Skin of body (tissue), 2 donors: ENCODE data around the gene LYRM4. TPM values are rescaled to one million over a fixed set of nuclear protein-coding genes. Genes with fewer than 3 reads are reported as not detected.

Source experiments
- DNase-seq: peaks from one replicate; lab custom pipeline; 2025; lab: John Stamatoyannopoulos, UW
- total RNA-seq: library from RNA; depleted of rRNA; stranded (reverse); fragments of >200 nt; gene quantifications from one replicate; pipeline ENCODE4 v1.2.3, GENCODE V29; 2014

The LYRM4 gene
- total RNA-seq, 1 donor from 2014 or later: 12.8 TPM

- no peak for DNase-seq
Measured at GRCh38 chr6:5246141-5247097, 14.3 kb downstream of the LYRM4 start.

GRCh38 chr6:5243069-5243468 is 17.7 kb downstream of the LYRM4 start:
- DNase-seq: no peak

- no peak for DNase-seq
Measured at GRCh38 chr6:5241252-5241651, 19.5 kb downstream of the LYRM4 start.

GRCh38 chr6:5238336-5238735 is 22.4 kb downstream of the LYRM4 start:
- DNase-seq: no peak

- DNase-seq: no peak
Measured at GRCh38 chr6:5237805-5238204, 22.9 kb downstream of the LYRM4 start.

- no peak for DNase-seq
Measured at GRCh38 chr6:5235830-5236229, 24.9 kb downstream of the LYRM4 start.

- no peak for DNase-seq
Measured at GRCh38 chr6:5234874-5235273, 25.9 kb downstream of the LYRM4 start.

- no peak for DNase-seq
Measured at GRCh38 chr6:5231289-5231688, 29.5 kb downstream of the LYRM4 start.

GRCh38 chr6:5230081-5230480 is 30.7 kb downstream of the LYRM4 start:
- DNase-seq: no peak

- DNase-seq: no peak
Measured at GRCh38 chr6:5229356-5229755, 31.4 kb downstream of the LYRM4 start.

- no peak for DNase-seq
Measured at GRCh38 chr6:5223309-5223708, 37.4 kb downstream of the LYRM4 start.

- DNase-seq: no peak
Measured at GRCh38 chr6:5220443-5220842, 40.3 kb downstream of the LYRM4 start.

- no peak for DNase-seq
Measured at GRCh38 chr6:5219011-5219691, 41.6 kb downstream of the LYRM4 start.

- DNase-seq: no peak
Measured at GRCh38 chr6:5217356-5217755, 43.4 kb downstream of the LYRM4 start.

- DNase-seq: no peak
Measured at GRCh38 chr6:5215799-5216198, 45.0 kb downstream of the LYRM4 start.

GRCh38 chr6:5215159-5215558 is 45.6 kb downstream of the LYRM4 start:
- DNase-seq: no peak

- DNase-seq: peak; percentile 57
Measured at GRCh38 chr6:5214570-5215052, 46.1 kb downstream of the LYRM4 start.

GRCh38 chr6:5213836-5214235 is 46.9 kb downstream of the LYRM4 start:
- DNase-seq: no peak

- no peak for DNase-seq
Measured at GRCh38 chr6:5211492-5211891, 49.3 kb downstream of the LYRM4 start.

GRCh38 chr6:5208471-5208971 is 52.2 kb downstream of the LYRM4 start:
- DNase-seq: peak; percentile 79

GRCh38 chr6:5208057-5208456 is 52.7 kb downstream of the LYRM4 start:
- DNase-seq: peak; percentile 39

- no peak for DNase-seq
Measured at GRCh38 chr6:5206920-5207561, 53.7 kb downstream of the LYRM4 start.
